Suprapubic skin (tissue), 4 donors: Measurements from ENCODE around the gene OR52L1. TPM values are rescaled to one million over a fixed set of nuclear protein-coding genes. Genes with fewer than 3 reads are reported as not detected.

ENCODE experiments used
- DNase-seq, 2 donors: peaks; one replicate each; pipeline ENCODE4 v3.0.0-alpha.2; 2019; ENCODE audit warnings: low spot score in 2 of 2
- H3K27ac ChIP-seq: fragments of 200-600 bp; sonication (generic); one replicate; pipeline ENCODE4 v1.5.1; 2019
- H3K27me3 ChIP-seq: fragments of 200-600 bp; sonication (generic); one replicate; pipeline ENCODE4 v1.5.1; 2019
- H3K36me3 ChIP-seq: fragments of 200-600 bp; sonication (generic); one replicate; pipeline ENCODE4 v1.5.1; 2019
- H3K4me1 ChIP-seq: fragments of 200-600 bp; sonication (generic); one replicate; pipeline ENCODE4 v1.5.1; 2019
- H3K4me3 ChIP-seq: fragments of 200-600 bp; sonication (generic); one replicate; pipeline ENCODE4 v1.5.1; 2019; ENCODE audit warnings: mild to moderate bottlenecking
- H3K9me3 ChIP-seq: fragments of 200-600 bp; sonication (generic); one replicate; pipeline ENCODE4 v1.5.1; 2019
- CTCF ChIP-seq, 2 donors: fragments of 200-600 bp in 1 of 2; fragments of 450-650 bp in 1 of 2; sonication (generic) in 1 of 2; IDR thresholded peaks; one replicate each; pipeline ENCODE4 v1.5.1; 2016 to 2019; ENCODE audit warnings: antibody characterized with exemption in 2 of 2, mild to moderate bottlenecking in 1 of 2, moderate library complexity in 1 of 2
- EP300 ChIP-seq: sonication (generic); formaldehyde crosslinking; IDR thresholded peaks from one replicate; pipeline ENCODE4 v1.6.1; 2017; ENCODE audit warnings: antibody characterized with exemption
- POLR2A ChIP-seq, 2 donors: fragments of 450-650 bp; IDR thresholded peaks; one replicate each; pipeline ENCODE4 v1.6.1; 2017; ENCODE audit warnings: antibody characterized with exemption in 2 of 2, mild to moderate bottlenecking in 2 of 2, moderate library complexity in 2 of 2
- POLR2AphosphoS5 ChIP-seq, 3 donors: sonication (generic); formaldehyde crosslinking; IDR thresholded peaks; one replicate each; pipeline ENCODE4 v1.6.1; 2017; ENCODE audit warnings: antibody characterized with exemption in 3 of 3
- WGBS: methylation state at CpG from one replicate; pipeline ENCODE4 v1.1.5; 2018; 5-methylcytosine and 5-hydroxymethylcytosine counted together
- total RNA-seq, 4 donors: library from RNA; depleted of rRNA; stranded (reverse); fragments of >200 nt; gene quantifications; one replicate each; pipeline ENCODE4 v1.1.0, GENCODE V29; 2016

The OR52L1 gene
- total RNA-seq, 4 donors from 2014 or later, result not detected

- no CpG with 5 or more reads among the region's 3 CpGs for WGBS
- H3K9me3 ChIP-seq, result no peaks in the 10 kb centered on the region
- no peak for TF ChIP-seq CTCF (IDR thresholded peaks at IDR 0.05)
- TF ChIP-seq POLR2AphosphoS5 (IDR thresholded peaks at IDR 0.05), result no peak
- no peak for TF ChIP-seq POLR2A (IDR thresholded peaks at IDR 0.05)
- no peak for TF ChIP-seq EP300
These were observed 26.3 kb upstream of the OR52L1 start for GRCh38 chr11:6013042-6013441.

GRCh38 chr11:6012035-6012668 is 25.4 kb upstream of the OR52L1 start:
- H3K27ac ChIP-seq, result no peak overlapping the region
- H3K4me1 ChIP-seq, result no peaks in the 10 kb centered on the region
- no peaks in the 10 kb centered on the region for H3K9me3 ChIP-seq
- 84% methylated on average over 4 of the region's 4 CpGs for WGBS
- H3K36me3 ChIP-seq, result no peaks in the 10 kb centered on the region
- TF ChIP-seq EP300 (no peak), POLR2A (IDR thresholded peaks at IDR 0.05) (no peak), POLR2AphosphoS5 (IDR thresholded peaks at IDR 0.05) (no peak), CTCF (IDR thresholded peaks at IDR 0.05) (no peak)
- no peak for DNase-seq
- H3K4me3 ChIP-seq, result no peak overlapping the region
- peaks cover 10% of the 10 kb centered on the region for H3K27me3 ChIP-seq

More at GRCh38 chr11:6013042-6013441, 26.3 kb upstream of the OR52L1 start:
- H3K27ac ChIP-seq, result no peak overlapping the region
- H3K4me3 ChIP-seq, result no peak overlapping the region
- DNase-seq, result no peak
- no peaks in the 10 kb centered on the region for H3K4me1 ChIP-seq
- H3K27me3 ChIP-seq, result peaks cover 10% of the 10 kb centered on the region
- no peaks in the 10 kb centered on the region for H3K36me3 ChIP-seq

GRCh38 chr11:6006846-6007245 is 20.1 kb upstream of the OR52L1 start, which contains the start of gene OR56A4:
Gene OR56A4, minus strand, starts transcription at chr11:6006946. Its CDS starts 3,954 bp downstream, at chr11:6002992.
- no peak for DNase-seq
- H3K9me3 ChIP-seq, result no peaks in the 10 kb centered on the region

GRCh38 chr11:6006395-6006794 is 19.6 kb upstream of the OR52L1 start:
- Histone ChIP-seq H3K4me3 (no peak overlapping the region), H3K27me3 (peaks cover 3% of the 10 kb centered on the region), H3K9me3 (no peaks in the 10 kb centered on the region), H3K36me3 (no peaks in the 10 kb centered on the region), H3K27ac (no peak overlapping the region), H3K4me1 (no peaks in the 10 kb centered on the region)
- TF ChIP-seq EP300, result no peak
- TF ChIP-seq POLR2A (IDR thresholded peaks at IDR 0.05), result no peak
- no peak for TF ChIP-seq CTCF (IDR thresholded peaks at IDR 0.05)
- no peak for TF ChIP-seq POLR2AphosphoS5 (IDR thresholded peaks at IDR 0.05)
- no peak for DNase-seq

More at GRCh38 chr11:6006846-6007245, 20.1 kb upstream of the OR52L1 start, which contains the start of gene OR56A4:
- Histone ChIP-seq H3K4me3 (no peak within 1 kb of the TSS), H3K27ac (no peak within 1 kb of the TSS), H3K4me1 (no peaks in the 10 kb centered on the region), H3K36me3 (no peaks in the 10 kb centered on the region), H3K27me3 (peaks cover 7% of the 10 kb centered on the region)
- TF ChIP-seq EP300 (no peak), POLR2AphosphoS5 (IDR thresholded peaks at IDR 0.05) (no peak), CTCF (IDR thresholded peaks at IDR 0.05) (no peak), POLR2A (IDR thresholded peaks at IDR 0.05) (no peak)

GRCh38 chr11:6002202-6002699 is 15.5 kb upstream of the OR52L1 start:
- WGBS, result 76% methylated on average over 7 of the region's 7 CpGs
- Histone ChIP-seq H3K4me3 (no peak overlapping the region), H3K27ac (no peak overlapping the region), H3K9me3 (no peaks in the 10 kb centered on the region), H3K27me3 (no peaks in the 10 kb centered on the region), H3K4me1 (no peaks in the 10 kb centered on the region), H3K36me3 (no peaks in the 10 kb centered on the region)
- no peak for TF ChIP-seq EP300
- no peak for DNase-seq
